OCI-M2 (cell line): ENCODE data around the gene ZSCAN1.

Experiments used
- DNase-seq: peaks from one replicate; lab custom pipeline; 2025; ENCODE audit not compliant: unreplicated experiment; lab: John Stamatoyannopoulos, UW

Gene ZSCAN1

DNA sequence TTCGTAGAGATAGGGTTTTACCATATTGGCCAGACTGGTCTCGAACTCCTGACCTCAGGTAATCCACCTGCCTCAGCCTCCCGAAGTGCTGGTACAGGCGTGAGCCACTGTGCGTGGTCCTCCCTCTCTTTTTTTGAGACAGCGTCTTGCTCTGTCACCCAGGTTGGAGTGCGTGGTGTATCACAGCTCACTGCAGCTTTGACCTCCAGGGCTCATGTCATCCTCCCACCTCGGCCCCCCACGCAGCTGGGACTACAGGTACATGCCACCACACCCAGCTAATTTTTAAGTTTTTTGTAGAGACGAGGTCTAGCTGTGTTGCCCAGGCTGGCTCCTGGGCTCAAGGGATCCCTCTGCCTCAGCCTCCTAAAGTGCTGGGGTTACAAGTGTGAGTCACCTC lies 46.0 kb downstream of the ZSCAN1 start:
- no peak for DNase-seq

- DNase-seq: no peak
These were observed 49.2 kb downstream of the ZSCAN1 start for GRCh38 chr19:58083021-58083420.

- DNase-seq: no peak
These were observed 50.9 kb downstream of the ZSCAN1 start for GRCh38 chr19:58084596-58085347.

- DNase-seq: no peak
These were observed 51.6 kb downstream of the ZSCAN1 start for GRCh38 chr19:58085348-58085875.

DNA sequence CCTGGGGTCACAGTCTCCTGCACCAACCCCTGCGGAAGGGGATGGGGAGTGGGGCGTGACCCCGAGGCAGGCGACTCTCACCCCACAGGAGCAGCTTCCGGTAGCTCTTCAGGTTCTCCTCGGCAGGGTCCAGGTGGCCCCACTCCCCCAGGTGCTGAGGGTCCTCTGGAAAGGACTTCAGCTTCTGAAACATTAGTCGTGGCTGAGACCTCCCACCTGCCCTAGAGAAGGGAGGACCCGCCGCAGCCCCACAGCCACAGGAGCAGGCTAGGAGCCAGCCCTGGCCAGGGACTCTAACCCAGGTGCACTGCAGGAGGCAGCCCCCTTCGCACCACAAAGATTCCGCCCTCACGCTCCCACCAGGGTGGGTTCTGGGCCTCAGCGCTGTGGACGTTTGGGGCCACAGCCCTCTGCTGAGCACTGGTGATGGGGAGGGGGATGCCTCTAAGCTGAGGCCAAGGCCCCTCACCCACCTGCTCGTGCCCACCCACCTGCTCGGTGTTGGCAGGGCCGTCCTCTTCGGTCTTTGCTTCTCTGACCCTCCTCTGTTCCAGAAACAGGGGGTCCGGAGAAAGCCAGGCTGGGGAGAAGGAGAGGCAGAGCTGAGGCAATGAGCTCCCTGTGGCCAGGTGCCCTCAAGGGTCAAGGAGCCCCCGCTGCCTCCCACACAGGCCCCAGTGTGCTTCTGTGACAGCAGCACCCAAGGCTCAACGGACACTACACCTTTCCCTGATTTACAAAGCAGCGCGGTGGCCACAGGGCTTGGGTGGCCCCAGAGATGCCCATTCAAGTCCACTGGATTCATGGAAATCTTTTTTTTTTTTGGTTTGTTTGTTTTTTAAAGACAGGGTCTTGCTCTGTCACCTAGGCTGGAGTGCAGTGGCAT lies 53.2 kb downstream of the ZSCAN1 start:
- DNase-seq: no peak

DNA sequence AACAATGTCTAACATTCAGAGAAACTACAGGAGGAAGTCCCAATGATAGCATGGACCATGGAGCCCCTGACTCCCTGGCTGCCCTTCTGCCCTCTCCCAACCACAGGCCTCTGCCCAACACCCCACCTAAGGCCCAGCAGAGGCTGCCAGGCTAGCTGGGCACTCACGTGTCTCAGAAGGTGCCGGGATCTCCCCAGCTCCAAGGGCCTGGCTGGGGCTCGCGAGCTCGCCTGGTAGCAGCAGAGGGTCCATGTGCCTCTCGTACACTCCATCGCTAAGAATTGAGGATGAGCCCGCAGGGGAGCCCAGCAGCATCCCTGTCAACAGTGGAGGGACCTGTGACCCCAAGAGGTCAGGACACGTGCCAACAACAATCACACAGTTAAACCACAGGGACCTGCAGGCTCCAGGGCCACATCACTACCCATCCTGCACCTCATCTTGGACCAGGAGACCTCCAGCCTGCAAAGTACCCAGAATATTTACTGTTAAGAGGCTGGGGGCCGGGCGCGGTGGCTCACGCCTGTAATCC lies 54.8 kb downstream of the ZSCAN1 start:
- no peak for DNase-seq

DNA sequence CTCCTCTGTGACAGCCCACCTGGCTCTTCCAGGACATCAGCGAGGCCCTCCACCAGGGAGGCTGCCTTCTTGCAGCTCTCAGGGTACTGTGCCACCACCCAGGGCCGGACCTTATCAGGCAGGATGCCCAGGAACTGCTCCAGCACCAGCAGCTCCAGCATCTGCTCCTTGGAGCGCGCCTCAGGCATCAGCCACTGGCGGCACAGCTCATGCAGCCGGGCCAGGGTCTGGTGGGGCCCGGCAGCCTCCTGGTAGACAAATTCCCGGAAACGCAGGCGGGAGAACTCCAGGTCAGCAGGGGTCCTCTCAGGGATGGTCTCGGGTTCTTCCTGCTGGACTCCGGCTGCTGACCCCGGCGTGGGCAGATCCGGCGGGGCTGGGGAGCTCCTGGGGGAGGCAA lies 56.0 kb downstream of the ZSCAN1 start:
- no peak for DNase-seq

DNA sequence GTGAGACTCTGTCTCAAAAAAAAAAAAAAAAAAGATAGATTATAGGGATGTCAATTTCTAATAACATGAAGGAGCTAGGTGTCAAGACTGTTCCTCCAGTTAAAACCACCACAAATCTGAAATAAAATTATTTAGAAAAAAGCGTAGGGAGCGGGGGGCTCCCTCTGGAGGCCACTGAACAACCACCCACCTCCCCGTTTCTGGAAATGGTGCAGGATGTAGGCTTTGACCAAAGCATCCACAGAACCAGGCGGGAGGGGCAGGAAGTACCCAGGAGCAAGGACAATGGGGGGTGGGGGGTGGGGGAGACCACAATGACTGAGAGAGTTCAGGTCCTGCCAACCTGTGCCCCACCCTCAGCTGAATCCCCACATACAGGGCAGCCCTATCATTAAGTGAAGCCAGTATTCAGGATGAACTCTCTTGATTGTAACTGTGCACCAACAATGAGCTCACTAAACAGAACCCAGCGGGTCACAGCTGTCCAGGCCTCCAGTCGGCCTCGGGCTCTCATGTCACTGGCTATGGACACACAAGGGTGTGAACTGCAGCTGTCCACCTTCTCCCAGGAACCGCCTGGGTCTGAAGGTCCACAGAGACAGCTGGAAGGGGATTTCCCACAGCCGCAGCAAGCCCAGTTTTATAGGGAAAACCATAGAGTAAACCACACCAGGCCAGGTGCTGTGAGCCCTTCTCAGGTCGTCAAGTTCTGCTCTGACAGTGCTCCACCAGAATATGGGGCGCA lies 57.6 kb downstream of the ZSCAN1 start:
- DNase-seq: no peak

- DNase-seq: no peak
These were observed 59.2 kb downstream of the ZSCAN1 start for GRCh38 chr19:58093071-58093470.

DNA sequence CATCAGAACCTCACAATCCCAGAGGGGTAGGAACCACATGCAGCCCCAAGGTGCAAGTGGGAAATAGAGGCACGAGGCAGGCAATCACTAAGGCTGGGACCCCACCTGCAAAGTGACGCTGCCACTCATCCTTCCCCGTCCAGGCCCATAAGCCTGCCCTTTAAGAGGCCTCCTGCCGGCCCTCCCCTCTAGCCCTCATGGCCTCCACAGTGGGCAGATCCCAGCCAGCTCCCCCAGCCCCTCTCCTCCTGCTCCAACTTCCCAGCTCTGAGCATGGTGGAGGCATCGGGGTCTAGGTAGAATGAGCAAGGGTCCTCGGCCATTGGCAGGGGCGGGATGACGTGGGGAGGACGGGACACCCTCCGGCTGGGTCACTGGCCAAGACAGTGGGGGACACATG lies 61.5 kb downstream of the ZSCAN1 start:
- no peak for DNase-seq

DNA sequence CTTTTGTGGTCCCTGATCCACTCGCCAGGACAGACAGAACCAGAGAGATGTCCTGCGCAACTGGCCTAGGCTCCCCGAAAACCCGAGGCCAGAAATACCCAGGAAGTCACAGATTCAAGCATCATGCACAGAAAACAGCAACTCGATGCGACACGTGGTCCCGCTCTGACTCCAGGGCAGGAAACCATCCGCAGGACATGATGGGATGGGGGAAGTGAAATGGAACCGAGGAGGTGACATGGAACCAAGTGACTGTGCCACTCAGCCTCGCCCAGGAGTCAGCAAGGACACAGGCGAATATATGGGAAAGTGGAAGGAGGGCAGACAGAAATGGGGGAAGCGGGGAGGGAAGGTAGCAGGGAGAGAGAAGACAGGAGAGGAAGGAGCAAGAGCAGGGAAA lies 63.1 kb downstream of the ZSCAN1 start:
- no peak for DNase-seq

DNA sequence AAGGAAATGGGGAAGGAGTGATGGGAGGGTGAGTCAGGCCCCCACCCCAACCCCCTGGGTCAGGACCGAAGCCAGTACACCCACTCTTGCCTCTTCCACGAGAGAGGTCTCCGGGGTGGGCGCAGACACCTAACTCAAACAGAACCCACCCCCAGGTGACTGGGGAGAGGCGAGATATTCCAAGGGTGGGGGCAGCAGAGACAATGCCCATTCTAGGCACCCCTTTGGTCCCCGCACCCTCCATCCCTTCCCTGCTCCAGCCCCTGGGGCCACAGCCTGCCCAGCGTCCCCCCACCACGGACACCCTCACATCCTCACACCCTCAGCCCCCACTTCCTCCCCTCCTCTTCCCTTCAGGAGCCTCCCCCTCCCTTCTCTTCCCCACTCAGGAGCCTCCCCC lies 63.5 kb downstream of the ZSCAN1 start:
- DNase-seq: no peak

DNA sequence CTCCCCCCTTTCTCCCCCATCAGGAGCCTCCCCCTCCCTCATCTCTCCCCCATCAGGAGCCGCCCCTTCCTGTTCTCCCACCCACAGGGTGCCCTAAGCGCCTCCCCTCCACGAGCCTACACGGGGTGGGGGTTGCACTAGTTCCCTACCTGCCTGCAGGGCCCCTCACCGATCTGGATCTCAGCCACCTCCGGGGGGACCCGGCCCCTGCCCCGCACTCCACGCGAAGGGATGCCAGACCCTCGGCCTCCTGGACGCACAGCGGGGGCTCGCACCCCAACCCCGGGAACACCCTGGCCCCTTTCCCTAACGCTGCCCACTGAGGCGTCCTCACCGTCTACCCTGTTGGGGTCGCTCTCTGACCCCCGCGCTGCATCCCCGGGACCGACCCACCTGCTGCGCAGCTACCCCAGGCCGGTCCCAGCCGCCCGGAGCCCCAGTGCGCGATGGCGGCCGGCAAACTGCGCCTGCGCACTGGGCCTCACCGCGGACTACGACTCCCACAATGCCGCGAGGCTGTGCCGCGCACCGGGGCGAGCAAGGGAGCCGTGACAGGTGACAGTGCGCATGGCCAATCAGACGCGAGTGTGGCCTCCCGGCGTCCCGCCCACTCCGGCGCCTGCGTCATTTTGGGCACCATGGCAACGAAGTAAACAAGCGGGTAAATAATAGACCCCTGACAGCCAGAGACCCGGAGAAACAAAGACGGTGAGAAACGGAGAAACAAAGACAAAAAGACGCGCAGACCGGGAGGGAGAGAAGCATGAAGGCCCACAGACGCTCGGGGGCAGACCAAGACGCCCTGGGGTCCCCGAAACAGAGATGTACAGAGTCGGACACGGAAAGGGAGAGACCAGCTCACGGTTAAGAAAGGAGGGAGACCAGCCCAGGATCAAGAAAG lies 64.2 kb downstream of the ZSCAN1 start, which contains the start of gene ZSCAN18:
ZSCAN18 (minus strand) TSS at position 451 of the 901 bp plus-strand sequence. CDS start 7,964 bp downstream, outside the sequence.
- peak; percentile 61 for DNase-seq

DNA sequence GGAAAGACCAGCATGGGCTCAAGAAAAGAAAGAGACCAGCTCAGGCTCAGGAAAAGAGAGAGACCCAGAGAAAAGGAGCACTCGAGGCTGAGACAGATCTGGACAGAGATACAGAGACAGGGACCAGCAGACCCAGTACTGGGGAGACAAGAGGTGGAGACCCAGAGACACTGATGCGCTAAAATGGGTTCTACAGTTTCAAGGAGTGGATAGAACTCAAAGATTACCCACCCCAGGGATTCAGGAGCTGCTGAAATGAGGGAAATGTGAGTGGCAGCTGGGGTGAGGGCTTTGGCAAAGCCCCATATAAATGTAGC lies 64.8 kb downstream of the ZSCAN1 start:
- peak; percentile 53 for DNase-seq
